Measurements from ENCODE around the gene SLC1A1.

Gene SLC1A1

GRCh38 chr9:4547016-4547415 is 56.7 kb downstream of the SLC1A1 start:
- H3K27ac ChIP-seq (ENCODE audit: low read depth, low read length, poor library complexity, severe bottlenecking), result no peak overlapping the region
- 0 out of 2 replicates have a peak, but pooled peaks cover 2% of the 10 kb centered on the region for H3K27me3 ChIP-seq (ENCODE audit: insufficient read depth, low read length)
- H3K4me2 ChIP-seq (ENCODE audit: low read length), result no peak overlapping the region
- H3F3A ChIP-seq (ENCODE audit: insufficient read depth, low read length), result no peaks in the 10 kb centered on the region
- no peaks in the 10 kb centered on the region for H3K9me2 ChIP-seq (ENCODE audit: low read depth, low read length)
- H3K79me2 ChIP-seq (ENCODE audit: insufficient read depth, low read length), result no peaks in the 10 kb centered on the region
- TF ChIP-seq CTCF (IDR thresholded peaks at IDR 0.05; ENCODE audit: low read length), result no peak
- no peak for TF ChIP-seq EZH2 (IDR thresholded peaks at IDR 0.05; ENCODE audit: borderline replicate concordance, low read length)
- H4K20me1 ChIP-seq (ENCODE audit: insufficient read depth, low read length), result no peaks in the 10 kb centered on the region
- no peak overlapping the region for H2AFZ ChIP-seq (ENCODE audit: low read length)
- no peak overlapping the region for H3K9ac ChIP-seq (ENCODE audit: low read length)
- no peaks in the 10 kb centered on the region for H3K36me3 ChIP-seq (ENCODE audit: insufficient read depth, low read length)
- no peak overlapping the region for H3K4me3 ChIP-seq (ENCODE audit: low read depth, low read length, poor library complexity, severe bottlenecking)
- H3K9me3 ChIP-seq (ENCODE audit: low read length), result no peaks in the 10 kb centered on the region
- no peaks in the 10 kb centered on the region for H3K4me1 ChIP-seq (ENCODE audit: insufficient read depth, low read length, severe bottlenecking)

GRCh38 chr9:4548811-4549725 is 58.8 kb downstream of the SLC1A1 start:
- Histone ChIP-seq H3F3A (ENCODE audit: insufficient read depth, low read length) (no peaks in the 10 kb centered on the region), H3K27ac (ENCODE audit: low read depth, low read length, poor library complexity, severe bottlenecking) (no peak overlapping the region), H3K27me3 (ENCODE audit: insufficient read depth, low read length) (0 out of 2 replicates have a peak, but pooled peaks cover 6% of the 10 kb centered on the region), H3K9me3 (ENCODE audit: low read length) (no peaks in the 10 kb centered on the region), H3K9me2 (ENCODE audit: low read depth, low read length) (no peaks in the 10 kb centered on the region), H3K4me2 (ENCODE audit: low read length) (no peak overlapping the region), H3K9ac (ENCODE audit: low read length) (no peak overlapping the region), H4K20me1 (ENCODE audit: insufficient read depth, low read length) (no peaks in the 10 kb centered on the region), H2AFZ (ENCODE audit: low read length) (no peak overlapping the region), H3K79me2 (ENCODE audit: insufficient read depth, low read length) (no peaks in the 10 kb centered on the region), H3K4me1 (ENCODE audit: insufficient read depth, low read length, severe bottlenecking) (no peaks in the 10 kb centered on the region), H3K36me3 (ENCODE audit: insufficient read depth, low read length) (no peaks in the 10 kb centered on the region), H3K4me3 (ENCODE audit: low read depth, low read length, poor library complexity, severe bottlenecking) (no peak overlapping the region)
- TF ChIP-seq EZH2 (IDR thresholded peaks at IDR 0.05; ENCODE audit: borderline replicate concordance, low read length) (no peak), CTCF (IDR thresholded peaks at IDR 0.05; ENCODE audit: low read length) (peak; percentile 67)

GRCh38 chr9:4549751-4550295 is 59.6 kb downstream of the SLC1A1 start:
- Histone ChIP-seq H3K79me2 (ENCODE audit: insufficient read depth, low read length) (no peaks in the 10 kb centered on the region), H3K4me3 (ENCODE audit: low read depth, low read length, poor library complexity, severe bottlenecking) (no peak overlapping the region), H3K4me2 (ENCODE audit: low read length) (no peak overlapping the region), H3F3A (ENCODE audit: insufficient read depth, low read length) (no peaks in the 10 kb centered on the region), H2AFZ (ENCODE audit: low read length) (no peak overlapping the region), H3K4me1 (ENCODE audit: insufficient read depth, low read length, severe bottlenecking) (no peaks in the 10 kb centered on the region), H3K9ac (ENCODE audit: low read length) (no peak overlapping the region), H3K9me3 (ENCODE audit: low read length) (no peaks in the 10 kb centered on the region), H3K27me3 (ENCODE audit: insufficient read depth, low read length) (0 out of 2 replicates have a peak, but pooled peaks cover 6% of the 10 kb centered on the region), H3K9me2 (ENCODE audit: low read depth, low read length) (no peaks in the 10 kb centered on the region), H3K27ac (ENCODE audit: low read depth, low read length, poor library complexity, severe bottlenecking) (no peak overlapping the region), H4K20me1 (ENCODE audit: insufficient read depth, low read length) (no peaks in the 10 kb centered on the region), H3K36me3 (ENCODE audit: insufficient read depth, low read length) (no peaks in the 10 kb centered on the region)
- no peak for TF ChIP-seq EZH2 (IDR thresholded peaks at IDR 0.05; ENCODE audit: borderline replicate concordance, low read length)
- TF ChIP-seq CTCF (IDR thresholded peaks at IDR 0.05; ENCODE audit: low read length), result no peak

All from OCI-LY1 (cell line).